ENCODE data around the gene TOLLIP.

TOLLIP gene

GRCh38 chr11:1305501-1306056 lies 3.9 kb downstream of the TOLLIP start:
- peak overlapping the region in 2 of 10 experiments; percentile 11 to 94; a peak in 3 of 20 replicates for H3K4me3 ChIP-seq
- peak overlapping the region in 6 of 11 experiments; percentile 9 to 97 (median 32); a peak in 7 of 22 replicates for H3K27ac ChIP-seq
- peaks cover 73 to 86% (median 85%) of the 10 kb centered on the region in 11 experiments for H4K20me1 ChIP-seq
- H3K9ac ChIP-seq: peak overlapping the region; percentile 7 to 94 (median 41); a peak in 16 of 22 replicates
- H3K4me1 ChIP-seq: peaks cover 54 to 93% (median 87%) of the 10 kb centered on the region in 10 experiments
- peak overlapping the region; percentile 93 to 100 (median 98) for H3K4me2 ChIP-seq
- no peaks in the 10 kb centered on the region for H3K27me3 ChIP-seq
- TF ChIP-seq Cebpa-rat (IDR thresholded peaks at IDR 0.05): no peak
- H3K36me3 ChIP-seq: peaks cover 9 to 69% (median 37%) of the 10 kb centered on the region in 11 experiments; a peak in 21 of 22 replicates
- H3K9me3 ChIP-seq (replicated peaks in 1 of 11): peaks cover 0 to 8% (median 7%) of the 10 kb centered on the region in 11 experiments; a peak in 13 of 22 replicates

DNA sequence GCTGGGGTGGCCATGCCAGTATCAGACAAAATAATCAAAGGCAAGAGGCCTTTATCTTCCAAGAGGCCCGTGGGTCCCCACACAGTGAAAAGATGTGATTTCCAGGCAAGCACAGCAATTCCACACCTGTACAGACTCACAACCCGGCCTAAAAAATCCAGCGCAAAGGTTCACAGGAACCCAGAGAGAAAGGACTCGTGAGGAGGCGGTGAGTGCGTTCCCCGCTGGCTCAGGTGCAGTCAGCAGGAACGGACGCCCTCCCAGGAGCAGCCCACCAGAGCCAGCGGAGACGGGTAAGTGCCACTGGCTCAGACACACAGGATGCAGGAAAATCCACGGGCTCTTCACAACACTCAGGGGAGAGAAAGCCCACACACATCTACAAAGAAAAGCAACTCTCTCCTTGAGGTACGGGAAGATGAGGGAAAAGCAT lies 4.4 kb downstream of the TOLLIP start:
- Histone ChIP-seq H3K36me3 (peaks cover 10 to 74% (median 40%) of the 10 kb centered on the region in 11 experiments; a peak in 21 of 22 replicates), H3K4me3 (peak overlapping the region in 2 of 10 experiments; percentile 11 to 94; a peak in 2 of 20 replicates), H3K4me1 (peaks cover 49 to 93% (median 87%) of the 10 kb centered on the region in 10 experiments), H3K9ac (peak overlapping the region; percentile 7 to 93 (median 40); a peak in 16 of 22 replicates), H3K27ac (peak overlapping the region in 6 of 11 experiments; percentile 7 to 40 (median 28); a peak in 6 of 22 replicates), H3K4me2 (peak overlapping the region; percentile 93 to 100 (median 98)), H3K27me3 (no peaks in the 10 kb centered on the region), H3K9me3 (replicated peaks in 1 of 11) (peaks cover 0 to 3% (median 2%) of the 10 kb centered on the region in 11 experiments; a peak in 12 of 22 replicates), H4K20me1 (peaks cover 78 to 91% (median 89%) of the 10 kb centered on the region in 11 experiments)
- TF ChIP-seq Cebpa-rat (IDR thresholded peaks at IDR 0.05): no peak

- peaks cover 50 to 96% (median 90%) of the 10 kb centered on the region in 10 experiments for H3K4me1 ChIP-seq
- peaks cover 85 to 98% (median 96%) of the 10 kb centered on the region in 11 experiments for H4K20me1 ChIP-seq
- H3K9ac ChIP-seq: peak overlapping the region in 7 of 11 experiments; percentile 0 to 93 (median 37); a peak in 9 of 22 replicates
- H3K27me3 ChIP-seq: no peaks in the 10 kb centered on the region
- peak overlapping the region in 4 of 11 experiments; percentile 27 to 58 (median 48); a peak in 5 of 22 replicates for H3K27ac ChIP-seq
- TF ChIP-seq Cebpa-rat (IDR thresholded peaks at IDR 0.05): no peak
- H3K9me3 ChIP-seq (replicated peaks in 1 of 11): no peaks in the 10 kb centered on the region
- peak overlapping the region in 5 of 11 experiments; percentile 70 to 98 (median 97); a peak in 10 of 22 replicates for H3K4me2 ChIP-seq
- H3K36me3 ChIP-seq: peaks cover 16 to 81% (median 43%) of the 10 kb centered on the region in 11 experiments; a peak in 21 of 22 replicates
- peak overlapping the region in 1 of 10 experiments; percentile 14; a peak in 1 of 20 replicates for H3K4me3 ChIP-seq
Observed at GRCh38 chr11:1304380-1304779, 5.1 kb downstream of the TOLLIP start.

DNA sequence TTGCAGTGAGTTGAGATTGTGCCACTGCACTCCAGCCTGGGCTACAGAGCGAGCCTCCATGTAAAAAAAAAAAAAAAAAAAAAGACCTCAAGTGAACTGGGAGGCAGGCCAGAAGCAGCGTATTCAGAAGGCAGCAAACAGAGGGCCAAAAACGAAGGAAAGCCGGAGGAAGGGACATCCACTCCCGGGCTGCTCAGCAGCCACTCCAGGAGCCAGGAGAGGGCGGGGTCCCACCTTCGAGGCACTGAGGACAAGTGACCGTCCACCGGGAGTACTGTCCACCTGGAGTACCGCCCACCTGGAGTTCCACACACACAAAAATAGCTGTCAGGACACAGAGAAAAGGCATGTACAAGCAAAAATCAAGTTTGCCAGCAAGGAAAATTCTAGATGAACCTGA lies 5.5 kb downstream of the TOLLIP start:
- TF ChIP-seq Cebpa-rat (IDR thresholded peaks at IDR 0.05): no peak
- peak overlapping the region in 5 of 11 experiments; percentile 9 to 58 (median 41); a peak in 7 of 22 replicates for H3K27ac ChIP-seq

GRCh38 chr11:1303126-1303821 lies 6.2 kb downstream of the TOLLIP start:
- Histone ChIP-seq H3K27ac (peak overlapping the region in 7 of 11 experiments; percentile 14 to 58 (median 36); a peak in 9 of 22 replicates), H4K20me1 (peaks cover 92 to 100% (median 98%) of the 10 kb centered on the region in 11 experiments), H3K9ac (peak overlapping the region in 8 of 11 experiments; percentile 15 to 93 (median 36); a peak in 12 of 22 replicates), H3K4me1 (peaks cover 54 to 100% (median 96%) of the 10 kb centered on the region in 10 experiments), H3K9me3 (replicated peaks in 1 of 11) (no peaks in the 10 kb centered on the region), H3K27me3 (no peaks in the 10 kb centered on the region), H3K4me2 (peak overlapping the region in 6 of 11 experiments; percentile 6 to 98 (median 95); a peak in 11 of 22 replicates), H3K36me3 (peaks cover 16 to 92% (median 50%) of the 10 kb centered on the region in 11 experiments; a peak in 21 of 22 replicates), H3K4me3 (no peak overlapping the region)
- no peak for TF ChIP-seq Cebpa-rat (IDR thresholded peaks at IDR 0.05)

More for the DNA sequence above, 5.5 kb downstream of the TOLLIP start:
- no peaks in the 10 kb centered on the region for H3K9me3 ChIP-seq (replicated peaks in 1 of 11)
- no peaks in the 10 kb centered on the region for H3K27me3 ChIP-seq
- H3K4me3 ChIP-seq: peak overlapping the region in 1 of 10 experiments; percentile 14; a peak in 1 of 20 replicates
- H3K4me2 ChIP-seq: peak overlapping the region in 5 of 11 experiments; percentile 70 to 98 (median 97); a peak in 10 of 22 replicates
- peaks cover 88 to 100% (median 98%) of the 10 kb centered on the region in 11 experiments for H4K20me1 ChIP-seq
- peaks cover 16 to 85% (median 43%) of the 10 kb centered on the region in 11 experiments; a peak in 21 of 22 replicates for H3K36me3 ChIP-seq
- peak overlapping the region in 7 of 11 experiments; percentile 0 to 93 (median 37); a peak in 9 of 22 replicates for H3K9ac ChIP-seq
- H3K4me1 ChIP-seq: peaks cover 54 to 100% (median 94%) of the 10 kb centered on the region in 10 experiments

GRCh38 chr11:1302461-1303125 lies 6.8 kb downstream of the TOLLIP start:
- peaks cover 16 to 93% (median 57%) of the 10 kb centered on the region in 11 experiments; a peak in 21 of 22 replicates for H3K36me3 ChIP-seq
- H4K20me1 ChIP-seq: peaks cover 92 to 100% (median 98%) of the 10 kb centered on the region in 11 experiments
- peak overlapping the region in 9 of 11 experiments; percentile 6 to 93 (median 32); a peak in 9 of 22 replicates for H3K9ac ChIP-seq
- peak overlapping the region in 6 of 11 experiments; percentile 9 to 98 (median 95); a peak in 11 of 22 replicates for H3K4me2 ChIP-seq
- H3K27me3 ChIP-seq: no peaks in the 10 kb centered on the region
- H3K9me3 ChIP-seq (replicated peaks in 1 of 11): no peaks in the 10 kb centered on the region
- peaks cover 54 to 100% (median 96%) of the 10 kb centered on the region in 10 experiments for H3K4me1 ChIP-seq
- no peak overlapping the region for H3K4me3 ChIP-seq
- peak overlapping the region in 7 of 11 experiments; percentile 5 to 58 (median 36); a peak in 7 of 22 replicates for H3K27ac ChIP-seq
- no peak for TF ChIP-seq Cebpa-rat (IDR thresholded peaks at IDR 0.05)

DNA sequence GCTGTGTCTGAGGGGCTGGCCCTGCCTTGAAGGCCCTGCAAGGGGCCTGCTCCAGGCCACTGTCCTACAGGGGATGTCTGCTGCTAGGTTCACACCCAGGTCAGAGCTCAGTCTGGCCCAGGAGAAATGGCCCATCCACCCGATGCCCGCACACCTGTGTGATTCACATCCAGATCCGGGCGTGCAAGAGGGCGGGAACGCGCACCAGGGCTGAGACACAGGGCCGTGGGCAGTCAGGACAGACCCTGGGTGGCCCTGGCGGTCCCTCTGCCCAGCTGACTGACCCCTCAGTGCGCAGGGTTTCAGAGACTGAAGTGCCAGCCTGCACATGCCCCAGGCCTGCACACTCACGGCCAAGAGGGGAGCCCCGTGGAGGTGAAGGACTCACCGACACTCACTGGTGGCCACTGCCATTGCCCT lies 7.4 kb downstream of the TOLLIP start:
- Histone ChIP-seq H3K4me1 (peaks cover 51 to 100% (median 93%) of the 10 kb centered on the region in 10 experiments), H3K36me3 (peaks cover 18 to 97% (median 62%) of the 10 kb centered on the region in 11 experiments; a peak in 21 of 22 replicates), H3K4me2 (peak overlapping the region in 7 of 11 experiments; percentile 9 to 98 (median 93); a peak in 13 of 22 replicates), H3K27me3 (no peaks in the 10 kb centered on the region), H3K4me3 (0 out of 20 replicates have a peak overlapping the region, but pooled peaks of 1 of the 10 experiments have one; percentile 27), H3K9me3 (replicated peaks in 1 of 11) (no peaks in the 10 kb centered on the region), H4K20me1 (peaks cover 92 to 100% (median 98%) of the 10 kb centered on the region in 11 experiments), H3K27ac (peak overlapping the region in 10 of 11 experiments; percentile 5 to 58 (median 34); a peak in 11 of 22 replicates), H3K9ac (peak overlapping the region in 9 of 11 experiments; percentile 6 to 73 (median 32); a peak in 8 of 22 replicates)
- no peak for TF ChIP-seq Cebpa-rat (IDR thresholded peaks at IDR 0.05)
